CD4-positive, alpha-beta T cell treated with Interferon alpha-2 for 1 hour (primary cell): ENCODE results near the gene SCOC.

ENCODE experiments used
- DNase-seq, 2 donors: peaks; one replicate each; pipeline ENCODE4 v3.0.0-alpha.2; 2020 to 2022

The SCOC gene

GRCh38 chr4:140373328-140374129, at the start of gene SCOC:
Gene SCOC (plus strand): TSS chr4:140373646. CDS start chr4:140379171, 5,525 bp downstream.
- peak; percentile 97 to 98 for DNase-seq

GRCh38 chr4:140326395-140326993, 47.0 kb upstream of the SCOC start:
- DNase-seq: no peak

- no peak for DNase-seq
Measured at GRCh38 chr4:140330311-140330900, 43.0 kb upstream of the SCOC start.

- no peak for DNase-seq
Measured at GRCh38 chr4:140331245-140331644, 42.2 kb upstream of the SCOC start.

GRCh38 chr4:140331876-140332275, 41.6 kb upstream of the SCOC start:
- DNase-seq: no peak

- no peak for DNase-seq
Measured at GRCh38 chr4:140332734-140333133, 40.7 kb upstream of the SCOC start.

GRCh38 chr4:140333523-140333922, 39.9 kb upstream of the SCOC start:
- no peak for DNase-seq

- no peak for DNase-seq
Measured at GRCh38 chr4:140335076-140335475, 38.4 kb upstream of the SCOC start.

- no peak for DNase-seq
Measured at GRCh38 chr4:140336730-140337129, 36.7 kb upstream of the SCOC start.

GRCh38 chr4:140342620-140343019, 30.8 kb upstream of the SCOC start:
- no peak for DNase-seq

GRCh38 chr4:140343303-140343702, 30.1 kb upstream of the SCOC start:
- no peak for DNase-seq

- no peak for DNase-seq
Measured at GRCh38 chr4:140344101-140344500, 29.3 kb upstream of the SCOC start.

GRCh38 chr4:140344621-140345020, 28.8 kb upstream of the SCOC start:
- DNase-seq: no peak

GRCh38 chr4:140346136-140346535, 27.3 kb upstream of the SCOC start:
- DNase-seq: no peak

GRCh38 chr4:140349816-140350215, 23.6 kb upstream of the SCOC start:
- no peak for DNase-seq

- no peak for DNase-seq
Measured at GRCh38 chr4:140351093-140352075, 22.1 kb upstream of the SCOC start.

- no peak for DNase-seq
Measured at GRCh38 chr4:140353786-140354185, 19.7 kb upstream of the SCOC start.

GRCh38 chr4:140355288-140355687, 18.2 kb upstream of the SCOC start:
- DNase-seq: no peak

GRCh38 chr4:140357868-140358267, 15.6 kb upstream of the SCOC start:
- DNase-seq: no peak

- DNase-seq: no peak
Measured at GRCh38 chr4:140358281-140358680, 15.2 kb upstream of the SCOC start.

- DNase-seq: peak; percentile 71 to 78
Measured at GRCh38 chr4:140359562-140360427, 13.7 kb upstream of the SCOC start.

GRCh38 chr4:140361099-140361498, 12.3 kb upstream of the SCOC start:
- no peak for DNase-seq
